Inferior parietal cortex (tissue), 1 donor: ENCODE results near the gene ZNRF1.
A peak's percentile ranks its signal among the peaks of the same experiment; 100 is the strongest.

Source experiments
- DNase-seq: peaks from one replicate; pipeline ENCODE4 v3.0.0-alpha.2; 2016; ENCODE audit errors: extremely low spot score

Gene ZNRF1

GRCh38 chr16:75147968-75148310, 149.1 kb downstream of the ZNRF1 start:
- DNase-seq = no peak

- peak; percentile 96 for DNase-seq
These were observed 149.7 kb downstream of the ZNRF1 start, which contains the start of gene ZFP1 for GRCh38 chr16:75148311-75149195. ZFP1 (plus strand) TSS chr16:75148524; CDS start chr16:75152952, 4,428 bp downstream.

- DNase-seq = no peak
These were observed 153.0 kb downstream of the ZNRF1 start for GRCh38 chr16:75151798-75152197.

GRCh38 chr16:75152635-75153034, 153.8 kb downstream of the ZNRF1 start:
- DNase-seq = no peak

GRCh38 chr16:75160386-75160785, 161.6 kb downstream of the ZNRF1 start:
- no peak for DNase-seq
